ENCODE results near the gene GUK1.

GRCh38 chr1:228102791-228103620 is 37.1 kb upstream of the GUK1 start, which contains the start of gene C1orf35:
- TF ChIP-seq CTCF (IDR thresholded peaks at IDR 0.05; ENCODE audit: borderline replicate concordance, extremely low read depth, low read length, poor library complexity, severe bottlenecking) (no peak), EZH2 (IDR thresholded peaks at IDR 0.05; ENCODE audit: borderline replicate concordance, low read depth, low read length, severe bottlenecking) (no peak)
